ENCODE measurements around the gene KCNK3.
"Not testable (repeated sequence)": the region's sequence is repeated elsewhere in the genome, so short reads cannot be mapped to it uniquely, and the experiment has no call there.

The KCNK3 gene

DNA sequence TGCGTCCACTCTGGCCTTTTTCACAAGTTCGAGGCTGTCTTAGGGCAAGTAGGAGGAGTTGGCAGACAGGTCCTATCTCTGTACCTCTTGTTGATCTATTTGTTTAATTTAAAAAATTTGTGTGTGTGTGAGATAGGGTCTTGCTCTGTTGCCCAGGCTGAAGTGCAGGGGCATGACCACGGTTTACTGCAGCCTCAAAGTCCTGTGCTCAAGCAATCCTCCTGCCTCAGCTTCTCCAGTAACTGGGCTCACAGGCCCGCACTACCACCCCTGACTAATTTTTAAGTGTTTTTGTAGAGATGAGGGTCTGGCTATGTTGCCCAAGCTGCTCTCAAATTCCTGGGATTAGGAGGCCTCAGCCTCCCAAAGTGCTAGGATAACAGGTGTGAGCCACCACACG lies 67.3 kb downstream of the KCNK3 start:
- DNase-seq: no peak

DNA sequence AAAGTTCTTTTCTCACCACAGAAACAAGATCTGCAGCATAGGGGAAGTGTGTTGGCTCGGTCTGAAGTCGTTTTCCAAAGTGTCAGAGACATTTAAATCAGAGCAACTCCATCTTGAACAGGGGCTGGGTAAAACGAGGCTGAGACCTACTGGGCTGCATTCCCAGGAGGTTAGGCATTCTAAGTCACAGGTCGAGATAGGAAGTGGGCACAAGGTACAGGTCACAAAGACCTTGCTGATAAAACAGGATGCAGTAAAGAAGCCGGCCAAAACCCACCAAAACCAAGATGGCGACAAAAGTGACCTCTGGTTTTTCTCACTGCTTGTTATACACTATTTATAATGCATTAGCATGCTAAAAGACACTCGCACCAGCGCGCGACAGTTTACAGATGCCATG lies 68.5 kb downstream of the KCNK3 start:
- not testable (repeated sequence) for DNase-seq

DNA sequence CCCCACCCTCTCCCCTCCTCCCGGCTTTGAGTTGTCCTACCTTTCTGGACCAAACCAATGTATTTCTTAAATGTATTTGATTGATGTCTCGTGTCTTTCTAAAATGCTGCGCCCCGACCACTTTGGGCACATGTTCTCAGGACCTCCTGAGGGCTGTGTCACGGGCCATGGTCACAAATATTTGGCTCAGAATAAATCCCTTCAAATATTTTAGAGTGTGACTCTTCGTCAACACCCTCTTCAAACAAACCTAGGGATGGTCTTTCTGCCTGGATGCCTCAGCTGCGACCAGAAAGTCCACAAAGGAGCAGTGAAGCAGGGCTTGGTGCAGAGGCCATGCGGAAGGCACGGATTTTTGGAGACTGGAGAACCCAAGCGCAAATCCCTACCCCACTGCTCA lies 70.5 kb downstream of the KCNK3 start:
- no peak for DNase-seq

DNA sequence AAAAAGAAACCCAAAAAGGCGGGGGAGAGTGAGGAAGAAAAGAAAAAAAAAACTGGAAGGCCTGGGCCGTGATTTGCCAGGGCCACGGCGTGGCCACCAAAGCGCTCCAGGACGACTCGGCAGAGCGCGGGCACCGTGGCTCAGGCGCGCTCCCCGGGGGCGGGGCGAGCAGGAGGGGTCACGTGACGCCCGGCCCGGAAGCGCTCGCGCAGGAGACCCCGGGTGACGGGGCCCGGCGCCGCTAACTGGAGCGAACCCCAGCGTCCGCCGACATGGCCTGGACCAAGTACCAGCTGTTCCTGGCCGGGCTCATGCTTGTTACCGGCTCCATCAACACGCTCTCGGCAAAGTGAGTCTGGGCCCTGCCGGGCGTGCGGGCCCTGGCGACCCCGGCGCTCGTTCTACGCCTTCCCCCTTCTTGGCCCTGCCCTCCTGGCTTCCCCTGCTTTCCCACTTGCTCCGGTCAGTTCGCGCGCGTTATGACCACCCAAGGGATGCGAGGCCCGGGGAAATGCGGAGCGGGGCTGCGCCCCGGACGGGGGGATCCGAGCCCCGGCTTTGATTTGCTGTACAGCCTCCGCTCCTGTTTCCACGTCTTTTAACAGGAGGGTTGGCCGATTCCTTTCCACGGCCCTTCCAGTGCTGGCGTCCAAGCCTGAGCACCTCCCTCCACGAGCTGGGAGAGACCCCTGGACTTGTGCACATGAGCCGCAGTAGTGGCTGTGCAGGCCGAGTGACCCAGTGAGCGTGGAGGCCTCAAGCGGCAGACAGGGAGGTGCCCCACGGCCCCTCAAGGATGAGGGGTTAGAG lies 71.8 kb downstream of the KCNK3 start, which contains the start of gene SLC35F6:
Gene SLC35F6 (plus strand): TSS at position 207 of the 810 bp plus-strand sequence. CDS start 66 bp downstream, at position 273.
- peak; percentile 51 for DNase-seq

DNA sequence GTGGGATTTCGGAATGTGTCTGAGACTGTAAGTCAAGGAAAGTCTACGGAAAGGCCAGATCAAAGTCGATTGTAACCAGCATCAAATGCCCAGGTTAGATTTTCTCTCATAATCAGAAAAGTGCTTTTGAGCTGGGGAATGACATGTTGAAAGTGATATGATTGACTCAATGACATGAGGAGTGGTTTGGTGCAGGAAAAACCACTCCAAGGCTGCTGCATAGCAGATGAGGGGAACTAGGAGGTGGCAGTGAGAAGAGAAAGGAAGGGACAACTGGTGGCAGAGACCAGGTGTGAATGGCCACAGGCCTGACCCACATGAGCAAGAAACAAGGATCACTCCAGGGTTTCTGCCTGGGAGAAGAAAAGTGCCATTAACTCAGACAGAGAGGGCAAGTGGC lies 72.4 kb downstream of the KCNK3 start:
- DNase-seq: no peak

DNA sequence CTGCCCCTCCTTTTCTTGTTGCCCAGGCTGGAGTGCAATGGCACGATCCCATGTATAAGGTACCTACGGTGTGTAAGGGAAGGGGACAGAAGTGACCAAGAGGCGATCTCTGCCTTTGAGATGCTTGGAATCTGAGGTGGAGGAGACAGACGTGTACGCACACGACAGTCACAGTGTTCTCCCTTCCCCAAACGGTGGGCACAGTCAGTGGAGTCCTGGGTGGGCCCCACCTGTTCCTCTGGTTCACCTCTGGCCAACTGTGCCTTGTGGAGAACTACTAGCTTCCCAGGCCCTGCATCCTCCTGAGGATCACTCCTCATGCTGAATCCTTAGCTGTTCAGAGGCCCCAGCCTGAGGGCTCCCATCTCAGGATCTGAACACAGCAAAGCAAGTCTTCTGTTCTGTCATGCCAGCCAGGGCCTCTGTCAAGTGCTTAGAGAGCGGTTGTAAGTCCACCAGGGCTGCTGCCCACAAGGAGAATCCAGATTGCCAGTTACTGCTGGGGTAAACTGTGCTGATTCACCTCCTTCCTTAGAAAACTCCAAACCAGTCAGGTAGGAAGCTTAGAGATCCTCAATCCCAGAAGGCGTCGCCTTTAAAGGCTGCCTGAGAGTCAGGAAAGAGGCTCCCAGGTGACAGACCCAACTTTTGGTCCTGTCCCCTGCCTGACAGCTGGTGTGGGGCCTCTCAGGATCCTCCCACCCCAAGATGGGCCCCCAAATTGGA lies 73.1 kb downstream of the KCNK3 start:
- no peak for DNase-seq

DNA sequence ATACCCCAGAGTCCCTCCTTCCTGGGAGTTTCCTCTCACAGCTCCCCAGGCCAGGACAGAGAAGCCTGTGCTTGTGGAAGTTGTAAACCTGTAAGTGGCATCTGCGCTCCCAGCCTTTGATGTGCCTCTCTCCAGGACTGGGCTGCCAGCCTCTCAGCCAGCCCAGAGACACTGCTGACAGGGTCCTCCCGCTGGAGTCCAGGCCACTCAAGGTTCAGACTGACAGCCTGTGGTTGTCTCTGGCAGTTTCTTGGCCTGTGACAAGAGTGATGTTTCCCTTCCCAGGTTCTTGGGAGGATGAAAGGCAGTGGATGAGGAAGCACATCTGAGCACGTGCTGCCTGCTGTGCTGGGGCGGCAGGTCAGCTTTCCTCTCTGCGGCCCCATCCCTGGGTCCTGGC lies 74.6 kb downstream of the KCNK3 start:
- DNase-seq: no peak

DNA sequence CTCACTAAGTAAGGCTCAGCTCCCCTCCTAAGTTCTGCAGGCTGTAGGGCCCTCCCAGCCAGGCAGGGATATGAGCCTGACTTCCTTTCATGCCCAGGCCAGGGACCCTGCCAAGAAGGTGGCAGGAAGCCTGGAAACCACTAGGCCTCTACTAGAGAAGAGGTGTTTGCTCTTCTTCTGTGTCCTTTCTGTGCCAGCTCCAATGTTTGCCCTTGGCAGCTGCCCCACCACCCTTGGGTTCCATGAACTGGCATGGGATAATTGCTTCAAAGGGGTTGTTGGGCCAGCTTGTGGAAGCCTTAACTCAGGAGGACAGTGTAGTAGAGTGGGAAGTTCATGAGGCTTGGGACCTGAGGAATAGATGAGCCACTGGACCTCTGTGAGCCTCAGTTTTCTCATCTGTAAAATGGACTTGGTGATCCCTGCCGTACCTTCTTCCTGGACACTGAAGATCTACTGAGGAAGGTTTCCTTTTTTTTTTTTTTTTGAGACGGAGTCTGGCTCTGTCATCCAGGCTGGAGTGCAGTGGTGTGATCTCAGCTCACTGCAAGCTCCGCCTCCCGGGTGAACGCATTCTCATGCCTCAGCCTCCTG lies 75.5 kb downstream of the KCNK3 start:
- DNase-seq: peak; percentile 34

DNA sequence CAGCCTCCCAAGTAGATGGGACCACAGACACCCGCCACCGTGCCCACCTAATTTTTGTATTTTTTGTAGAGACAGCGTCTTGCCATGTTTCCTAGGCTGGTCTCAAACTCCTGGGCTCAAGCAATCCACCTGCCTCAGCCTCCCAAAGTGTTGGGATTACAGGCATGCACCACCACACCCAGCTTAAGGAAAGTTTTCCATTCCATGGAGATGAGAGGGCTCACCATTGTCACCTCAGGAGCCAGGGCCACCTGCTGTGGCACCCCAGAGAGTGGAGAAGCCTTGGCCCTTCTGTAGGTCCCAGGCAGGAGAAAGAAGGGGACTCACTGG lies 76.2 kb downstream of the KCNK3 start:
- DNase-seq: no peak

DNA sequence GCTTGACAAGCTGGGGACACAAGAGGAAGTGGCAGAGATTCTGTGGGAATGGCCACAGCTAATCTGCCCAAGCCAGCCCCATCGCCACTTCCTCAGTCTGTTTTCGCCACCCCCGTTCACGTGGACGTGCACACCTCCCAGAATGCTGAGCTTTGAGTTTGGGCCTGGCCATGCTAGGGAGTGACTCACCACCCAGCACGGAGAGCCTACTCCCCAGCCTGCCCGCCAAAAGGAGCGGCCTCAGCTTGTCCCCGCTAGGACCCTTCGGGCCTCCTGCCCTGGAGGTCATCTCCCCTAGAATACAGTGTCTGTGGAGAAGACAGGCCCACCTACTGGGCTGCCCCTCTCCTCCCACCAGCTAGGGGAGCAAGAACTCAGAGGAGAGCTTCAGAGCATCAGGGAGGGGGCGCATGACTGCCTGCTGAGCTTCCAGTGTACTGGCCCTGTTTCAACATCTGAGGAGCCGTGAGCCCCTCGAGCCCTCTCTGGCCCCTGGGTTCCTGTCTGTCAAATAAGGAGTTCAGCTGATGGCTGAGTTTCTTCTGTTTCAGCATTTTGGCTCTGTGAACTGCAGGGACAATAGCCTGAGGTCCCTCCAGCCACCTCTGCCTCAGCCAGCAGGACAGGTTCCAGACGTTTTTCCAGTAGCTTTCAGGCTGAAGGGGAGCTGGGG lies 76.7 kb downstream of the KCNK3 start:
- no peak for DNase-seq

DNA sequence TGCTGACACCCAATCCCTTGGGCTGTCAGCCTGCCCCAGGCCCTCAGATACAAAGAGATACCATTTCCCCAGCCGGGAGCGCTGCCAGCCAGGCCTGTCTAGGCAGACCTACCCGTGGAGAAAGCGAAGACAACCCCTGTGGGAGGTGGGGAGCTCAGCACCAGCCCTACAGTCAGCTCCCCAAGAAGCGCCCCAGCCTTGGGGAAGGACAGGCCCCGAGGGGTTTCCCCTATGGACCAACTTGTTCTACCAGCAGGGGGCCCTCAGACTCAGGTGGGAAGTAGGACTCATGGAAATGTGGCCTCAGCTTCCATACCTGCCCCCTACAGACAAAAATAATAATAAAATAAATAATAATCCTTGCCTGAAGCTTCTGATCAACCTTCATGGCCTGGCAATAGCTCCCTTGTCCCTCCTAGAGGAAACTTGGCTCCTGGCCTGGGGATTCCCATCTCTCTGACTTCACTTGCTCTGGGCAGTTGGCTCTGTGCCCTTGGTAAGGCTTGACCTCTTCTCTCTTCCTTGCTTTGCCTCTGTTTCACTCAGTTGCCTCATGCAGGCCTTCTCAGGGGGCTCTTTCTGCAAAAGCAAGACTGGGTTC lies 78.6 kb downstream of the KCNK3 start:
- DNase-seq: peak; percentile 5

DNA sequence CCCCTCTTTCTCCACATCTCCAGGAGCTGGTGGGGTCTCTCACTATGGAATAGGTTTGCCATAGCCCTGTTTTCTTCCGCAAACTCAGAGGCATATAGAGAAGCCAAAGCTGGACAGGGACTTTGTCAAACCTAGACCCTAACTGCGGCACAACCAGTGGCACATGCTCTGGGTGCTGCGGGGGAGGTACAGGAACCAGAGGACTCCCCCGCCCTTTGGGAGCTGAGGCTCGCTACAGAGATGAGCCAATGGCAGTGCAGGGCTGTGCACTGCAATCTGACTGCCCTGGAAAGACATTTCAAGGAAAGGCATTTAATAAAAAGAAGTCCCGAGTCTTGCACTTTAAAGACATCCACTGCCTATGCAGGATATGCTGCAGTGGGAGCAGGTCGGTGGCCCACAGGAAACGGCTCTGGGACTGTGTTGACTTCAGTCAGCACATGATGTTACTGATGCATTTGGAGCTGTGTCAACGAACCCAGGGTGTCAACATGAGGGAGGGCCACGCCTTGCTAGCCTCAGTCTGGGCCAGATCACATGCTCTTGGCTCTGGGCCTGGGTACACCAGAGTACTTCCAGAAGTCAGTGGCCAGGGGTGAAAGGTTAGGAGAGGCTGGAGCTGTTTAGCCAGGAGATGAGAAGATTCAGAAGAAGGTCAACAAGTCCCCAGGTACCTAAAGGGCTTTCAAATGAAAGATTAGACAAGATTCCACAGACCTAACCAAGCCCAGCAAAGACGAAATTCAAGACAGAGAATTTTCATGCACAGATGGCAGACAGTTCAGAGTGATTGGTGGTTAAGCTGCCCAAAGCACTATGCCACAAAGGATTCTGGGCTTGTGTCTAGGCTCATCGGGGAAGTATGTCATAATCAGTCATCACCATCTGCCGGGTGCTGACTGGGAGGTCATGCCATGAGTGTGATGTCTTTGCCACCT lies 79.8 kb downstream of the KCNK3 start:
- DNase-seq: no peak

DNA sequence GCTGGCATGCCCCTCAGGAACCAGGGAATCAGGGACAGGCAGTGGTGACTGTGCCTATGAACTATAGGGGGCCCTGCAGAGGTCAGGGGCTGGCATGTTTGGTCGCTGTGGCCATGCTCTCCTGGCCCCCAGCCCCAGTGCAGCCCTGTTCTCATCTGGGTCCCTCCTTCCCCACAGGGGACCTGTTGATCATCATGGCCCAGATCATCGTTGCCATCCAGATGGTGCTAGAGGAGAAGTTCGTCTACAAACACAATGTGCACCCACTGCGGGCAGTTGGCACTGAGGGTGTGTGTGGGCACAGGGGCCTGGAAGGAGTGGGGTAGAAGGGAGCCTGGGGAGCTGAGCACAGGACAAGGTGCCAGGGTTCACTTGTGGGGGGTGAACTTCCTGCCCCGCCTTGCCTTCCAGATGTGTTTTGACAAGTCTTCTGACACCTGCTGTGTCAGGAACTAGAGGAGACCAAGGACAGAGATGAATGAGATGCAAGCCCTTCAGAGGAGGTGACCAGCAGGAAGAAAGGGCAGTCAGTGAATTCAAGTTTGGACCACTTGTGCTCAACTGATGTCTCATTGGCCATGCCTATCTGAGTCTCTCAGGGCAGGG lies 83.8 kb downstream of the KCNK3 start:
- DNase-seq: no peak

DNA sequence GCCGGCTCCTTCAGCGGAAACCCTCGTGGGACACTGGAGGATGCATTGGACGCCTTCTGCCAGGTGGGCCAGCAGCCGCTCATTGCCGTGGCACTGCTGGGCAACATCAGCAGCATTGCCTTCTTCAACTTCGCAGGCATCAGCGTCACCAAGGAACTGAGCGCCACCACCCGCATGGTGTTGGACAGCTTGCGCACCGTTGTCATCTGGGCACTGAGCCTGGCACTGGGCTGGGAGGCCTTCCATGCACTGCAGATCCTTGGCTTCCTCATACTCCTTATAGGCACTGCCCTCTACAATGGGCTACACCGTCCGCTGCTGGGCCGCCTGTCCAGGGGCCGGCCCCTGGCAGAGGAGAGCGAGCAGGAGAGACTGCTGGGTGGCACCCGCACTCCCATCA lies 85.6 kb downstream of the KCNK3 start:
- DNase-seq: no peak

DNA sequence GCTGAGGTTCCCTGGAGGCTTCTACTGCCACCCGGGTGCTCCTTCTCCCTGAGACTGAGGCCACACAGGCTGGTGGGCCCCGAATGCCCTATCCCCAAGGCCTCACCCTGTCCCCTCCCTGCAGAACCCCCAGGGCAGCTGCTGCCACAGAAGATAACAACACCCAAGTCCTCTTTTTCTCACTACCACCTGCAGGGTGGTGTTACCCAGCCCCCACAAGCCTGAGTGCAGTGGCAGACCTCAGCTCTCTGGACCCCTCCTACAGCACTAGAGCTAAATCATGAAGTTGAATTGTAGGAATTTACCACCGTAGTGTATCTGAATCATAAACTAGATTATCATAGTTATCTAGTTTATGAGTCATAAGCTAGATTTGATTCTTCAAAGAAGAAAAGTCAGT lies 86.0 kb downstream of the KCNK3 start:
- no peak for DNase-seq

DNA sequence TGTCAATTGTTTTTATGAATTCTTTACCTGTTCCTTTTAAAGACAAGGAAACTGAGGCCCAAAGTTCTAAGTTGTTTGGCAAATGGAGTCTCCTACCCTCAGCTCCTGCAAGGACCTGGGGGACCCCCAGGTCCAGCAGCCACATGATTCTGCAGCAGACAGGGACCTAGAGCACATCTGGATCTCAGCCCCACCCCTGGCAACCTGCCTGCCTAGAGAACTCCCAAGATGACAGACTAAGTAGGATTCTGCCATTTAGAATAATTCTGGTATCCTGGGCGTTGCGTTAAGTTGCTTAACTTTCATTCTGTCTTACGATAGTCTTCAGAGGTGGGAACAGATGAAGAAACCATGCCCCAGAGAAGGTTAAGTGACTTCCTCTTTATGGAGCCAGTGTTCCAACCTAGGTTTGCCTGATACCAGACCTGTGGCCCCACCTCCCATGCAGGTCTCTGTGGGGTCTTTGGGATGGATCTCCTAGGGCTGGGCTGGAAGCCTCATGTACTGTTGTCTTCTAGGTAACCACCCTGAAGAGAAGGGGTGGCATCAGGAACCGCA lies 87.8 kb downstream of the KCNK3 start:
- no peak for DNase-seq

Data from NCI-H1092 treated with DMSO at 0.1 percent for 48 hours (cell line).